Small intestine (tissue), 7 donors: Measurements from ENCODE around the gene NOL7. TPM values are rescaled to one million over a fixed set of nuclear protein-coding genes. Genes with fewer than 3 reads are reported as not detected.

ENCODE experiments used
- DNase-seq, 2 donors: peaks; one replicate each; pipeline versions ENCODE4 v3.0.0 to v3.0.0-alpha.2; 2013
- FAIRE-seq: peaks from 2 replicates; lab custom pipeline; 2012; peaks lifted over from hg19 to GRCh38; lab: Jason Lieb, UNC
- H3K27ac ChIP-seq, 3 donors: one replicate each; pipeline ENCODE4 v1.5.1; 2013; ENCODE audit warnings: low read length in 2 of 3, mild to moderate bottlenecking in 2 of 3, control low read depth in 1 of 3, inconsistent platforms in 1 of 3, low read depth in 1 of 3, moderate library complexity in 1 of 3
- H3K27me3 ChIP-seq, 3 donors: one replicate each; pipeline ENCODE4 v1.6.1; 2013; ENCODE audit warnings: low read length in 3 of 3, inconsistent platforms in 1 of 3; ENCODE audit not compliant: control insufficient read depth in 3 of 3, insufficient read depth in 3 of 3
- H3K36me3 ChIP-seq, 3 donors: one replicate each; pipeline ENCODE4 v1.6.1; 2013; ENCODE audit warnings: low read length in 3 of 3, inconsistent platforms in 1 of 3, low read depth in 1 of 3, mild to moderate bottlenecking in 1 of 3, moderate library complexity in 1 of 3; ENCODE audit not compliant: control insufficient read depth in 3 of 3, insufficient read depth in 2 of 3
- H3K4me1 ChIP-seq, 3 donors: one replicate each; pipeline ENCODE4 v1.6.1; 2013; ENCODE audit warnings: low read length in 2 of 3, inconsistent platforms in 1 of 3, low read depth in 1 of 3, mild to moderate bottlenecking in 1 of 3, moderate library complexity in 1 of 3; ENCODE audit not compliant: control insufficient read depth in 3 of 3, insufficient read depth in 2 of 3
- H3K4me3 ChIP-seq, 3 donors: one replicate each; pipeline ENCODE4 v1.5.1; 2013; ENCODE audit warnings: low read length in 3 of 3, control low read depth in 1 of 3, inconsistent platforms in 1 of 3, low read depth in 1 of 3, mild to moderate bottlenecking in 1 of 3, moderate library complexity in 1 of 3
- H3K9me3 ChIP-seq, 2 donors: one replicate each; pipeline ENCODE4 v1.6.1; 2013; ENCODE audit warnings: low read depth in 1 of 2, low read length in 1 of 2; ENCODE audit not compliant: control insufficient read depth in 2 of 2, insufficient read depth in 1 of 2
- WGBS, 3 donors: extraction: QIAGEN DNeasy Blood & Tissue Kit; methylation state at CpG; one replicate each; pipeline ENCODE4 v1.1.7; 2013; 5-methylcytosine and 5-hydroxymethylcytosine counted together
- polyA plus RNA-seq, 4 donors: library from polyadenylated mRNA; stranded (reverse) in 3 of 4; unstranded in 1 of 4; fragments of 200-250 nt in 3 of 4; fragments of 120-200 nt in 1 of 4; gene quantifications; one replicate each; pipeline versions ENCODE4 v1.2.1 to v1.2.3, GENCODE V29; 2013
- donor health status: healthy with polysubstance abuse.
- donor health status: control.
- donor health status: control.
- donor health status: Bipolar disorder and iron deficiency.
- donor health status: healthy.

The NOL7 gene
- polyA plus RNA-seq, 4 donors, result 62.6 to 80.2 (median 74.2) TPM

- FAIRE-seq (no peak), DNase-seq (no peak)
- Histone ChIP-seq H3K27me3 (no peaks in the 10 kb centered on the region), H3K4me1 (no peaks in the 10 kb centered on the region), H3K36me3 (peaks cover 0 to 13% (median 2%) of the 10 kb centered on the region in 3 donors), H3K4me3 (no peak overlapping the region), H3K9me3 (no peaks in the 10 kb centered on the region), H3K27ac (no peak overlapping the region)
- 50 to 77% (median 59%) methylated on average over 2 of the region's 2 CpGs for WGBS, 3 donors
These were observed 10.4 kb upstream of the NOL7 start for GRCh38 chr6:13604546-13605416.

- 93 to 95% (median 95%) methylated on average over 4 of the region's 4 CpGs for WGBS, 3 donors
- Histone ChIP-seq H3K36me3 (peaks cover 0 to 16% (median 2%) of the 10 kb centered on the region in 3 donors), H3K27me3 (no peaks in the 10 kb centered on the region), H3K9me3 (no peaks in the 10 kb centered on the region), H3K27ac (no peak overlapping the region), H3K4me1 (no peaks in the 10 kb centered on the region), H3K4me3 (no peak overlapping the region)
- FAIRE-seq, result no peak
- no peak for DNase-seq
These were observed 9.5 kb upstream of the NOL7 start for GRCh38 chr6:13605634-13606033.

GRCh38 chr6:13611715-13612114 is 3.4 kb upstream of the NOL7 start:
- Histone ChIP-seq H3K27ac (no peak overlapping the region), H3K36me3 (peaks cover 0 to 9% (median 0%) of the 10 kb centered on the region in 3 donors), H3K4me3 (no peak overlapping the region), H3K9me3 (no peaks in the 10 kb centered on the region), H3K27me3 (no peaks in the 10 kb centered on the region), H3K4me1 (peaks cover 0 to 9% (median 3%) of the 10 kb centered on the region in 3 donors)
- DNase-seq (no peak), FAIRE-seq (no peak)
- whole genome bisulfite sequencing, 3 donors, result 54 to 65% (median 62%) methylated on average over 4 of the region's 4 CpGs

GRCh38 chr6:13613029-13613594 is 2.0 kb upstream of the NOL7 start:
- peaks cover 0 to 13% (median 2%) of the 10 kb centered on the region in 3 donors for H3K36me3 ChIP-seq
- no peaks in the 10 kb centered on the region for H3K27me3 ChIP-seq
- 56 to 79% (median 70%) methylated on average over 3 of the region's 3 CpGs for WGBS, 3 donors
- DNase-seq, result no peak
- no peak overlapping the region for H3K4me3 ChIP-seq
- no peaks in the 10 kb centered on the region for H3K9me3 ChIP-seq
- peaks cover 0 to 9% (median 3%) of the 10 kb centered on the region in 3 donors for H3K4me1 ChIP-seq
- no peak for FAIRE-seq
- H3K27ac ChIP-seq, result no peak overlapping the region

GRCh38 chr6:13614126-13614925 is 809 bp upstream of the NOL7 start:
- Histone ChIP-seq H3K4me3 (peak overlapping the region; percentile 62 to 80 (median 63)), H3K36me3 (peaks cover 4 to 18% (median 6%) of the 10 kb centered on the region in 3 donors), H3K4me1 (peaks cover 0 to 9% (median 3%) of the 10 kb centered on the region in 3 donors), H3K27ac (peak overlapping the region; percentile 68 to 93 (median 87)), H3K27me3 (no peaks in the 10 kb centered on the region), H3K9me3 (no peaks in the 10 kb centered on the region)
- WGBS, 3 donors, result 3 to 5% (median 4%) methylated on average over 38 of the region's 38 CpGs
- FAIRE-seq (no peak), DNase-seq (peak in 1 of 2 donors; percentile 41)

- peak overlapping the region; percentile 63 to 83 (median 80) for H3K4me3 ChIP-seq
- peaks cover 9 to 18% (median 12%) of the 10 kb centered on the region in 3 donors for H3K36me3 ChIP-seq
- peak overlapping the region; percentile 74 to 93 (median 84) for H3K27ac ChIP-seq
- no peaks in the 10 kb centered on the region for H3K9me3 ChIP-seq
- WGBS, 3 donors, result 0 to 1% (median 1%) methylated on average over 14 of the region's 14 CpGs
- DNase-seq (peak; percentile 59 to 61), FAIRE-seq (no peak)
- no peaks in the 10 kb centered on the region for H3K27me3 ChIP-seq
- peaks cover 0 to 9% (median 3%) of the 10 kb centered on the region in 3 donors for H3K4me1 ChIP-seq
These were observed 621 bp downstream of the NOL7 start for GRCh38 chr6:13615792-13616120.

- 70 to 81% (median 79%) methylated on average over 2 of the region's 2 CpGs for WGBS, 3 donors
- Histone ChIP-seq H3K4me3 (no peak overlapping the region), H3K9me3 (no peaks in the 10 kb centered on the region), H3K27me3 (no peaks in the 10 kb centered on the region), H3K27ac (no peak overlapping the region), H3K36me3 (peaks cover 10 to 20% (median 18%) of the 10 kb centered on the region in 3 donors), H3K4me1 (peaks cover 0 to 9% (median 3%) of the 10 kb centered on the region in 3 donors)
- FAIRE-seq (no peak), DNase-seq (no peak)
These were observed 1.9 kb downstream of the NOL7 start for GRCh38 chr6:13617066-13617465.

GRCh38 chr6:13624871-13625288 is 9.7 kb downstream of the NOL7 start:
- Histone ChIP-seq H3K27me3 (no peaks in the 10 kb centered on the region), H3K9me3 (no peaks in the 10 kb centered on the region), H3K27ac (no peak overlapping the region), H3K36me3 (peaks cover 10 to 26% (median 11%) of the 10 kb centered on the region in 3 donors), H3K4me1 (no peaks in the 10 kb centered on the region), H3K4me3 (no peak overlapping the region)
- peak; percentile 27 to 37 for DNase-seq
- no peak for FAIRE-seq
- 68 to 77% (median 76%) methylated on average over 4 of the region's 4 CpGs for WGBS, 3 donors
